DMS114 treated with DMSO at 0.1 percent for 48 hours (cell line): ENCODE results near the gene CACNA1C.
A peak's percentile ranks its signal among the peaks of the same experiment; 100 is the strongest.

Source experiments
- DNase-seq: peaks from one replicate; lab custom pipeline; 2025; ENCODE audit not compliant: unreplicated experiment; lab: John Stamatoyannopoulos, UW

CACNA1C gene

GRCh38 chr12:2273288-2273687 lies 220.5 kb downstream of the CACNA1C start:
- DNase-seq = no peak

GRCh38 chr12:2273751-2274150 lies 221.0 kb downstream of the CACNA1C start:
- no peak for DNase-seq

GRCh38 chr12:2274733-2275132 lies 221.9 kb downstream of the CACNA1C start:
- DNase-seq = no peak

- no peak for DNase-seq
These were observed 223.7 kb downstream of the CACNA1C start for GRCh38 chr12:2276288-2277033.

GRCh38 chr12:2277492-2278155 lies 224.8 kb downstream of the CACNA1C start:
- DNase-seq = no peak

GRCh38 chr12:2281446-2281845 lies 228.7 kb downstream of the CACNA1C start:
- DNase-seq = no peak

- no peak for DNase-seq
These were observed 229.5 kb downstream of the CACNA1C start for GRCh38 chr12:2282318-2282717.

- no peak for DNase-seq
These were observed 230.7 kb downstream of the CACNA1C start for GRCh38 chr12:2283480-2283879.

GRCh38 chr12:2283916-2284315 lies 231.1 kb downstream of the CACNA1C start:
- DNase-seq = no peak

- no peak for DNase-seq
These were observed 231.6 kb downstream of the CACNA1C start for GRCh38 chr12:2284321-2284813.

- peak; percentile 33 for DNase-seq
These were observed 232.1 kb downstream of the CACNA1C start for GRCh38 chr12:2284857-2285256.

GRCh38 chr12:2285462-2285861 lies 232.7 kb downstream of the CACNA1C start:
- no peak for DNase-seq

- no peak for DNase-seq
These were observed 233.3 kb downstream of the CACNA1C start for GRCh38 chr12:2286047-2286446.

GRCh38 chr12:2286461-2287131 lies 233.8 kb downstream of the CACNA1C start:
- no peak for DNase-seq

- DNase-seq = no peak
These were observed 234.4 kb downstream of the CACNA1C start for GRCh38 chr12:2287151-2287550.

- no peak for DNase-seq
These were observed 234.8 kb downstream of the CACNA1C start for GRCh38 chr12:2287589-2287988.

GRCh38 chr12:2288001-2288400 lies 235.2 kb downstream of the CACNA1C start:
- no peak for DNase-seq

GRCh38 chr12:2288471-2288870 lies 235.7 kb downstream of the CACNA1C start:
- no peak for DNase-seq

GRCh38 chr12:2288875-2289274 lies 236.1 kb downstream of the CACNA1C start:
- no peak for DNase-seq

GRCh38 chr12:2289525-2289924 lies 236.7 kb downstream of the CACNA1C start:
- DNase-seq = no peak

- no peak for DNase-seq
These were observed 237.3 kb downstream of the CACNA1C start for GRCh38 chr12:2290091-2290490.

GRCh38 chr12:2290516-2291065 lies 237.8 kb downstream of the CACNA1C start:
- DNase-seq = no peak
